Muscle of leg (tissue), 11 donors: ENCODE data around the gene CDK6. TPM values are rescaled to one million over a fixed set of nuclear protein-coding genes. Genes with fewer than 3 reads are reported as not detected.

ENCODE experiments used
- DNase-seq: peaks from one replicate; pipeline ENCODE4 v3.0.0; 2013
- H3K27ac ChIP-seq: one replicate; pipeline ENCODE4 v1.5.1; 2013; ENCODE audit warnings: mild to moderate bottlenecking, low read length, control low read depth
- H3K27me3 ChIP-seq: one replicate; pipeline ENCODE4 v1.6.1; 2013; ENCODE audit warnings: low read length; ENCODE audit not compliant: control insufficient read depth, insufficient read depth
- H3K36me3 ChIP-seq: one replicate; pipeline ENCODE4 v1.6.1; 2013; ENCODE audit warnings: low read length; ENCODE audit not compliant: control insufficient read depth, insufficient read depth
- H3K4me1 ChIP-seq: one replicate; pipeline ENCODE4 v1.6.1; 2013; ENCODE audit warnings: low read length; ENCODE audit not compliant: control insufficient read depth, insufficient read depth
- H3K4me3 ChIP-seq: one replicate; pipeline ENCODE4 v1.5.1; 2013; ENCODE audit warnings: low read length, control low read depth
- H3K9me3 ChIP-seq: replicated peaks from 2 replicates; pipeline ENCODE4 v1.6.1; 2013; ENCODE audit warnings: low read depth, low read length; ENCODE audit not compliant: control insufficient read depth
- WGBS: methylation state at CpG from one replicate; pipeline ENCODE4 v1.1.5; 2013; ENCODE audit warnings: missing lambda C conversion rate; ENCODE audit not compliant: insufficient coverage; 5-methylcytosine and 5-hydroxymethylcytosine counted together
- polyA plus RNA-seq, 8 donors: library from polyadenylated mRNA; unstranded; fragments of 120-200 nt; gene quantifications; one replicate each; pipeline versions ENCODE4 v1.2.1 to v1.2.3, GENCODE V29; 2013; ENCODE audit warnings: inconsistent platforms in 1 of 8, low replicate concordance in 1 of 8; ENCODE audit not compliant: insufficient read length in 8 of 8, insufficient read depth in 1 of 8
- total RNA-seq: library from RNA; stranded (reverse); fragments of 120-200 nt; gene quantifications from one replicate; pipeline ENCODE4 v1.2.4, GENCODE V29; 2013

Gene CDK6
- total and polyA plus RNA-seq, 9 donors, result 36.4 to 77.0 (median 54.0) TPM

- H3K27ac ChIP-seq, result peak overlapping the region; percentile 65
Observed at GRCh38 chr7:92621561-92622023, 214.8 kb downstream of the CDK6 start.

GRCh38 chr7:92621026-92621540 lies 215.3 kb downstream of the CDK6 start:
- 15% methylated on average over 3 of the region's 3 CpGs for WGBS
- Histone ChIP-seq H3K4me1 (peaks cover 24% of the 10 kb centered on the region), H3K4me3 (no peak overlapping the region), H3K27ac (peak overlapping the region; percentile 65), H3K36me3 (peaks cover 23% of the 10 kb centered on the region), H3K27me3 (no peaks in the 10 kb centered on the region), H3K9me3 (peaks cover 3% of the 10 kb centered on the region)
- peak; percentile 93 for DNase-seq

More at GRCh38 chr7:92621561-92622023, 214.8 kb downstream of the CDK6 start:
- peaks cover 21% of the 10 kb centered on the region for H3K4me1 ChIP-seq
- H3K4me3 ChIP-seq, result no peak overlapping the region
- DNase-seq, result no peak
- peaks cover 18% of the 10 kb centered on the region for H3K36me3 ChIP-seq
- H3K27me3 ChIP-seq, result no peaks in the 10 kb centered on the region
- 100% methylated on average over 1 of the region's 2 CpGs for WGBS
- H3K9me3 ChIP-seq, result peaks cover 3% of the 10 kb centered on the region

- peaks cover 30% of the 10 kb centered on the region for H3K4me1 ChIP-seq
- no peaks in the 10 kb centered on the region for H3K9me3 ChIP-seq
- no peak overlapping the region for H3K4me3 ChIP-seq
- H3K36me3 ChIP-seq, result peaks cover 33% of the 10 kb centered on the region
- no peak for DNase-seq
- H3K27ac ChIP-seq, result peak overlapping the region; percentile 87
- WGBS, result no CpG with 5 or more reads among the region's 1 CpG
- H3K27me3 ChIP-seq, result no peaks in the 10 kb centered on the region
Observed at GRCh38 chr7:92615861-92616260, 220.5 kb downstream of the CDK6 start.

- 40% methylated on average over 3 of the region's 5 CpGs for WGBS
- peak; percentile 88 for DNase-seq
- Histone ChIP-seq H3K27me3 (no peaks in the 10 kb centered on the region), H3K9me3 (no peaks in the 10 kb centered on the region), H3K4me3 (no peak overlapping the region), H3K27ac (peak overlapping the region; percentile 87), H3K36me3 (peaks cover 33% of the 10 kb centered on the region), H3K4me1 (peaks cover 27% of the 10 kb centered on the region)
Observed at GRCh38 chr7:92614660-92615174, 221.7 kb downstream of the CDK6 start.

GRCh38 chr7:92613720-92614119 lies 222.7 kb downstream of the CDK6 start:
- H3K27ac ChIP-seq, result peak overlapping the region; percentile 80
- WGBS, result 18% methylated on average over 2 of the region's 3 CpGs
- no peak overlapping the region for H3K4me3 ChIP-seq
- DNase-seq, result peak; percentile 28
- no peaks in the 10 kb centered on the region for H3K9me3 ChIP-seq
- no peaks in the 10 kb centered on the region for H3K27me3 ChIP-seq
- peaks cover 30% of the 10 kb centered on the region for H3K4me1 ChIP-seq
- peaks cover 30% of the 10 kb centered on the region for H3K36me3 ChIP-seq

GRCh38 chr7:92613214-92613613 lies 223.2 kb downstream of the CDK6 start:
- Histone ChIP-seq H3K4me3 (no peak overlapping the region), H3K27ac (peak overlapping the region; percentile 80), H3K9me3 (no peaks in the 10 kb centered on the region), H3K36me3 (peaks cover 30% of the 10 kb centered on the region), H3K4me1 (peaks cover 32% of the 10 kb centered on the region), H3K27me3 (no peaks in the 10 kb centered on the region)
- DNase-seq, result no peak

- Histone ChIP-seq H3K4me1 (peaks cover 27% of the 10 kb centered on the region), H3K9me3 (no peaks in the 10 kb centered on the region), H3K4me3 (no peak overlapping the region), H3K27me3 (no peaks in the 10 kb centered on the region), H3K27ac (peak overlapping the region; percentile 80), H3K36me3 (peaks cover 25% of the 10 kb centered on the region)
- WGBS, result no CpG with 5 or more reads among the region's 2 CpGs
- DNase-seq, result peak; percentile 76
Observed at GRCh38 chr7:92612501-92612900, 223.9 kb downstream of the CDK6 start.

- Histone ChIP-seq H3K4me1 (peaks cover 24% of the 10 kb centered on the region), H3K27ac (peak overlapping the region; percentile 80), H3K9me3 (no peaks in the 10 kb centered on the region), H3K4me3 (no peak overlapping the region), H3K27me3 (no peaks in the 10 kb centered on the region), H3K36me3 (peaks cover 20% of the 10 kb centered on the region)
- no peak for DNase-seq
Observed at GRCh38 chr7:92611735-92612134, 224.6 kb downstream of the CDK6 start.

- DNase-seq, result peak; percentile 35
- Histone ChIP-seq H3K27ac (no peak overlapping the region), H3K27me3 (no peaks in the 10 kb centered on the region), H3K9me3 (no peaks in the 10 kb centered on the region), H3K4me3 (no peak overlapping the region), H3K36me3 (peaks cover 12% of the 10 kb centered on the region), H3K4me1 (peaks cover 11% of the 10 kb centered on the region)
- no CpG with 5 or more reads among the region's 5 CpGs for WGBS
Observed at GRCh38 chr7:92609921-92610518, 226.4 kb downstream of the CDK6 start.

GRCh38 chr7:92608380-92609322 lies 227.7 kb downstream of the CDK6 start:
- no peak overlapping the region for H3K4me3 ChIP-seq
- H3K27ac ChIP-seq, result peak overlapping the region; percentile 4
- H3K36me3 ChIP-seq, result peaks cover 9% of the 10 kb centered on the region
- 34% methylated on average over 22 of the region's 27 CpGs for WGBS
- H3K4me1 ChIP-seq, result peaks cover 8% of the 10 kb centered on the region
- no peaks in the 10 kb centered on the region for H3K27me3 ChIP-seq
- H3K9me3 ChIP-seq, result no peaks in the 10 kb centered on the region
- DNase-seq, result no peak
